ENCODE measurements around the gene MUL1. TPM values are rescaled to one million over a fixed set of nuclear protein-coding genes. Genes with fewer than 3 reads are reported as not detected.
"Not testable (repeated sequence)": the region's sequence is repeated elsewhere in the genome, so short reads cannot be mapped to it uniquely, and the experiment has no call there.

Gene MUL1
- total RNA-seq, 2 experiments from 2014 or later = 11.9 to 12.0 TPM

- intact Hi-C loops (cut with micrococcal nuclease) = no loop called here
- no peaks in the 10 kb centered on the region for H3K27me3 Mint-ChIP-seq
Measured at GRCh38 chr1:20499105-20499504, 8.8 kb downstream of the MUL1 start.

GRCh38 chr1:20498116-20498515 lies 9.8 kb downstream of the MUL1 start:
- ATAC-seq = no peak
- intact Hi-C loops (cut with micrococcal nuclease) = no loop called here
- no peak overlapping the region for H3K27ac Mint-ChIP-seq
- ChIA-PET CTCF (interaction anchor here (1.3 kb wide), 1 partner anchor 285 kb away, joined by 5 read pairs; no protein-coding TSS in a partner anchor), POLR2A (no interaction called here)
- no peak overlapping the region for H3K4me3 Mint-ChIP-seq
- H3K36me3 Mint-ChIP-seq (ENCODE audit: low read depth) = peaks cover 8% of the 10 kb centered on the region
- peaks cover under 1% of the 10 kb centered on the region for H3K27me3 Mint-ChIP-seq
- H3K9me3 Mint-ChIP-seq = no peaks in the 10 kb centered on the region
- TF ChIP-seq CTCF (IDR thresholded peaks at IDR 0.05) = no peak
- H3K4me1 Mint-ChIP-seq (ENCODE audit: low read depth) = peaks cover 22% of the 10 kb centered on the region
- no peak for DNase-seq

More at GRCh38 chr1:20499105-20499504, 8.8 kb downstream of the MUL1 start:
- peaks cover 24% of the 10 kb centered on the region for H3K4me1 Mint-ChIP-seq (ENCODE audit: low read depth)
- no peak for ATAC-seq
- no peak for DNase-seq
- POLR2A ChIA-PET = no interaction called here
- no peaks in the 10 kb centered on the region for H3K9me3 Mint-ChIP-seq
- no peak overlapping the region for H3K4me3 Mint-ChIP-seq
- no peak overlapping the region for H3K27ac Mint-ChIP-seq
- TF ChIP-seq CTCF (IDR thresholded peaks at IDR 0.05) = no peak
- H3K36me3 Mint-ChIP-seq (ENCODE audit: low read depth) = peaks cover 9% of the 10 kb centered on the region
- CTCF ChIA-PET = interaction anchor here (1.3 kb wide), 1 partner anchor 286 kb away, joined by 5 read pairs; no protein-coding TSS in a partner anchor

- peaks cover 3% of the 10 kb centered on the region for H3K27me3 Mint-ChIP-seq
Measured at GRCh38 chr1:20497506-20497905, 10.4 kb downstream of the MUL1 start.

GRCh38 chr1:20496725-20497383 lies 11.1 kb downstream of the MUL1 start:
- DNase-seq; CTCF ChIA-PET; H3K36me3 Mint-ChIP-seq (ENCODE audit: low read depth); H3K9me3 Mint-ChIP-seq; ATAC-seq; H3K27me3 Mint-ChIP-seq; H3K4me3 Mint-ChIP-seq; intact Hi-C loops (cut with micrococcal nuclease): not testable (repeated sequence)
- POLR2A ChIA-PET = interaction anchor here (0.6 to 1.5 kb wide), 2 partner anchors 9 to 161 kb away, joined by 3 read pairs; no protein-coding TSS in a partner anchor
- peaks cover 22% of the 10 kb centered on the region for H3K4me1 Mint-ChIP-seq (ENCODE audit: low read depth)
- peak overlapping the region; percentile 31 for H3K27ac Mint-ChIP-seq

More at GRCh38 chr1:20497506-20497905, 10.4 kb downstream of the MUL1 start:
- Mint-ChIP-seq H3K4me1 (ENCODE audit: low read depth) (peaks cover 22% of the 10 kb centered on the region), H3K27ac (no peak overlapping the region), H3K4me3 (no peak overlapping the region), H3K9me3 (no peaks in the 10 kb centered on the region), H3K36me3 (ENCODE audit: low read depth) (peaks cover 8% of the 10 kb centered on the region)
- DNase-seq (no peak), ATAC-seq (no peak)
- CTCF ChIA-PET = no interaction called here
- POLR2A ChIA-PET = interaction anchor here (1.5 kb wide), 1 partner anchor 8 kb away, joined by 3 read pairs; no protein-coding TSS in a partner anchor
- TF ChIP-seq CTCF (IDR thresholded peaks at IDR 0.05) = no peak
- intact Hi-C loops (cut with micrococcal nuclease) = no loop called here

- Mint-ChIP-seq H3K36me3 (ENCODE audit: low read depth) (peaks cover 7% of the 10 kb centered on the region), H3K27ac (peak overlapping the region; percentile 31), H3K4me1 (ENCODE audit: low read depth) (peaks cover 22% of the 10 kb centered on the region), H3K27me3 (peaks cover 3% of the 10 kb centered on the region), H3K9me3 (no peaks in the 10 kb centered on the region), H3K4me3 (no peak overlapping the region)
- no peak for TF ChIP-seq CTCF (IDR thresholded peaks at IDR 0.05)
- ChIA-PET POLR2A (interaction anchor here (0.6 to 1.5 kb wide), 2 partner anchors 9 to 162 kb away, joined by 3 read pairs; no protein-coding TSS in a partner anchor), CTCF (no interaction called here)
- ATAC-seq = peak; percentile 71
- peak; percentile 59 for DNase-seq
- intact Hi-C loops (cut with micrococcal nuclease) = no loop called here
Measured at GRCh38 chr1:20496241-20496661, 11.7 kb downstream of the MUL1 start.
